Measurements from ENCODE around the gene CYP3A7. TPM values are rescaled to one million over a fixed set of nuclear protein-coding genes. Genes with fewer than 3 reads are reported as not detected.

The CYP3A7 gene
- total RNA-seq, 1 experiment from 2014 or later: not detected

GRCh38 chr7:99730238-99730810, 4.7 kb downstream of the CYP3A7 start:
- Histone ChIP-seq H2BK12ac (ENCODE audit: insufficient read length, low read depth, low read length) (no peak overlapping the region), H3K27ac (ENCODE audit: insufficient read length, low read depth, low read length) (no peak overlapping the region), H3K23ac (ENCODE audit: insufficient read length, low read depth, low read length) (no peak overlapping the region), H4K8ac (replicated peaks; ENCODE audit: insufficient read length, low read depth, low read length) (no peak overlapping the region), H3K4ac (ENCODE audit: low read depth, low read length) (no peak overlapping the region), H3K4me2 (ENCODE audit: insufficient read depth, insufficient read length, low read length) (no peak overlapping the region), H3K23me2 (ENCODE audit: insufficient read length, low read depth, low read length, poor library complexity, severe bottlenecking) (no peaks in the 10 kb centered on the region), H4K5ac (ENCODE audit: insufficient read length, low read depth, low read length) (no peak overlapping the region), H3K18ac (ENCODE audit: insufficient read length, low read depth, low read length) (no peak overlapping the region), H2AK5ac (ENCODE audit: insufficient read length, low read length) (no peak overlapping the region), H2AFZ (ENCODE audit: low read length) (no peak overlapping the region), H2BK20ac (ENCODE audit: low read depth, low read length, poor library complexity, severe bottlenecking) (no peak overlapping the region), H3K4me1 (ENCODE audit: insufficient read depth, low read length) (no peaks in the 10 kb centered on the region), H3K56ac (ENCODE audit: insufficient read length, low read depth, low read length) (no peak overlapping the region), H3K79me1 (ENCODE audit: insufficient read depth, low read depth, low read length, poor library complexity, severe bottlenecking) (no peaks in the 10 kb centered on the region), H2BK120ac (ENCODE audit: low read depth, low read length, poor library complexity, severe bottlenecking) (no peak overlapping the region), H4K91ac (ENCODE audit: insufficient read length, low read depth, low read length) (no peak overlapping the region), H2BK15ac (ENCODE audit: low read depth, low read length) (no peak overlapping the region), H3T11ph (ENCODE audit: low read length) (no peak overlapping the region), H3K9me3 (ENCODE audit: control insufficient read depth, low read depth, low read length) (no peaks in the 10 kb centered on the region), H4K20me1 (ENCODE audit: control insufficient read depth, insufficient read depth, insufficient read length) (no peaks in the 10 kb centered on the region), H3K79me2 (ENCODE audit: insufficient read depth, low read length) (no peaks in the 10 kb centered on the region), H3K9ac (ENCODE audit: extremely low read depth, insufficient read length, low read length) (no peak overlapping the region), H2BK5ac (ENCODE audit: insufficient read length, low read length) (no peak overlapping the region), H3K14ac (ENCODE audit: insufficient read depth, low read length) (no peak overlapping the region), H3K27me3 (ENCODE audit: insufficient read depth, low read length) (no peaks in the 10 kb centered on the region)
- no CpG with 5 or more reads among the region's 1 CpG for WGBS (ENCODE audit: extremely low coverage, insufficient read length, low lambda C conversion rate)
- Mint-ChIP-seq H3K27ac (no peak overlapping the region), H3K9me3 (no peaks in the 10 kb centered on the region), H3K4me3 (no peak overlapping the region), H3K27me3 (ENCODE audit: low read depth) (no peaks in the 10 kb centered on the region), H3K4me1 (peaks cover 0 to under 1% of the 10 kb centered on the region in 2 experiments; a peak in 2 of 4 replicates), H3K36me3 (ENCODE audit: insufficient read depth in 1 of 3, low read depth in 3 of 3) (no peaks in the 10 kb centered on the region)
- TF ChIP-seq CTCF (conservative IDR thresholded peaks at IDR 0.05): no peak
- DNase-seq: no peak

Measured in H9 (cell line).